ENCODE results near the gene AGR2.
A peak's percentile ranks its signal among the peaks of the same experiment; 100 is the strongest.

Gene AGR2

GRCh38 chr7:16811551-16811950 is 6.8 kb upstream of the AGR2 start:
- Histone ChIP-seq H3K4me3 (ENCODE audit: low read depth, low read length) (no peak overlapping the region), H3K36me3 (replicated peaks) (no peaks in the 10 kb centered on the region), H3K27me3 (replicated peaks) (no peaks in the 10 kb centered on the region), H3K27ac (peak overlapping the region; percentile 61)
- in situ Hi-C loops (cut with HindIII; ENCODE audit: low pct_ligation_motif_present, low sequenced_read_pairs), result no loop called here
- no peak for TF ChIP-seq CTCF (IDR thresholded peaks at IDR 0.05; ENCODE audit: low read depth, low read length, missing control alignments)
- no peak for DNase-seq

- no peak for TF ChIP-seq CTCF (IDR thresholded peaks at IDR 0.05; ENCODE audit: low read depth, low read length, missing control alignments)
- H3K27me3 ChIP-seq (replicated peaks), result no peaks in the 10 kb centered on the region
- H3K36me3 ChIP-seq (replicated peaks), result no peaks in the 10 kb centered on the region
- in situ Hi-C loops (cut with HindIII; ENCODE audit: low pct_ligation_motif_present, low sequenced_read_pairs), result no loop called here
- no peak overlapping the region for H3K27ac ChIP-seq
- no peak overlapping the region for H3K4me3 ChIP-seq (ENCODE audit: low read depth, low read length)
- DNase-seq, result no peak
These were observed 5.8 kb upstream of the AGR2 start for GRCh38 chr7:16810573-16810972.

GRCh38 chr7:16810112-16810511 is 5.3 kb upstream of the AGR2 start:
- in situ Hi-C loops (cut with HindIII; ENCODE audit: low pct_ligation_motif_present, low sequenced_read_pairs), result no loop called here
- H3K27ac ChIP-seq, result no peak overlapping the region
- no peak for TF ChIP-seq CTCF (IDR thresholded peaks at IDR 0.05; ENCODE audit: low read depth, low read length, missing control alignments)
- H3K4me3 ChIP-seq (ENCODE audit: low read depth, low read length), result no peak overlapping the region
- no peaks in the 10 kb centered on the region for H3K36me3 ChIP-seq (replicated peaks)
- H3K27me3 ChIP-seq (replicated peaks), result no peaks in the 10 kb centered on the region
- no peak for DNase-seq

- H3K27me3 ChIP-seq (replicated peaks), result no peaks in the 10 kb centered on the region
- no peak overlapping the region for H3K27ac ChIP-seq
- H3K4me3 ChIP-seq (ENCODE audit: low read depth, low read length), result no peak overlapping the region
- in situ Hi-C loops (cut with HindIII; ENCODE audit: low pct_ligation_motif_present, low sequenced_read_pairs), result no loop called here
- TF ChIP-seq CTCF (IDR thresholded peaks at IDR 0.05; ENCODE audit: low read depth, low read length, missing control alignments), result no peak
- no peak for DNase-seq
- no peaks in the 10 kb centered on the region for H3K36me3 ChIP-seq (replicated peaks)
These were observed 642 bp upstream of the AGR2 start for GRCh38 chr7:16805441-16805840.

GRCh38 chr7:16803881-16804673 is 722 bp downstream of the AGR2 start:
- Histone ChIP-seq H3K27me3 (replicated peaks) (no peaks in the 10 kb centered on the region), H3K36me3 (replicated peaks) (no peaks in the 10 kb centered on the region), H3K4me3 (ENCODE audit: low read depth, low read length) (no peak overlapping the region), H3K27ac (no peak overlapping the region)
- in situ Hi-C loops (cut with HindIII; ENCODE audit: low pct_ligation_motif_present, low sequenced_read_pairs), result no loop called here
- DNase-seq, result no peak
- no peak for TF ChIP-seq CTCF (IDR thresholded peaks at IDR 0.05; ENCODE audit: low read depth, low read length, missing control alignments)

GRCh38 chr7:16803125-16803524 is 1.7 kb downstream of the AGR2 start:
- Histone ChIP-seq H3K27me3 (replicated peaks) (no peaks in the 10 kb centered on the region), H3K36me3 (replicated peaks) (no peaks in the 10 kb centered on the region), H3K4me3 (ENCODE audit: low read depth, low read length) (no peak overlapping the region), H3K27ac (no peak overlapping the region)
- TF ChIP-seq CTCF (IDR thresholded peaks at IDR 0.05; ENCODE audit: low read depth, low read length, missing control alignments), result no peak
- DNase-seq, result no peak
- in situ Hi-C loops (cut with HindIII; ENCODE audit: low pct_ligation_motif_present, low sequenced_read_pairs), result no loop called here
